ENCODE measurements around the gene TMEM203.

Gene TMEM203

GRCh38 chr9:137222190-137223077 lies 17.0 kb upstream of the TMEM203 start, which contains the start of gene RNF208:
Gene RNF208, minus strand, starts transcription at chr9:137222240. Its CDS starts 1,028 bp downstream, at chr9:137221212.
- no CpG with 5 or more reads among the region's 88 CpGs for WGBS (ENCODE audit: extremely low coverage, insufficient coverage, insufficient read length)
- peaks cover 3 to 4% of the 10 kb centered on the region in 2 experiments for H3K36me3 ChIP-seq (ENCODE audit: control insufficient read depth in 1 of 2, insufficient read depth in 2 of 2, low read length in 2 of 2)

GRCh38 chr9:137221506-137222111 lies 16.2 kb upstream of the TMEM203 start:
- peaks cover 2% of the 10 kb centered on the region for H3K79me2 ChIP-seq (ENCODE audit: control insufficient read depth, insufficient read depth, low read length, poor library complexity)
- no peak for DNase-seq
- no peak overlapping the region for H3K18ac ChIP-seq (ENCODE audit: low read length)
- H3K23ac ChIP-seq (ENCODE audit: low read length): no peak overlapping the region
- H4K12ac ChIP-seq (ENCODE audit: low read depth, low read length): no peak overlapping the region
- H2AK5ac ChIP-seq (ENCODE audit: low read length): no peak overlapping the region
- H3K79me1 ChIP-seq (ENCODE audit: low read length): peaks cover 8% of the 10 kb centered on the region
- peak overlapping the region; percentile 53 for H3K4me3 ChIP-seq (ENCODE audit: low read depth, low read length)
- H3K36me3 ChIP-seq (ENCODE audit: control insufficient read depth in 1 of 2, insufficient read depth in 2 of 2, low read length in 2 of 2): peaks cover 4 to 7% of the 10 kb centered on the region in 2 experiments
- peak overlapping the region; percentile 26 for H4K8ac ChIP-seq (ENCODE audit: low read depth, low read length)
- no peak overlapping the region for H3K9ac ChIP-seq (ENCODE audit: low read length)
- peak overlapping the region; percentile 33 for H2AFZ ChIP-seq (ENCODE audit: insufficient read depth, low read length, poor library complexity)
- no peak overlapping the region for H3K14ac ChIP-seq (ENCODE audit: low read length)
- H3K9me3 ChIP-seq (ENCODE audit: insufficient read depth, low read depth, low read length): no peaks in the 10 kb centered on the region
- no peak overlapping the region for H2BK12ac ChIP-seq (ENCODE audit: low read length)
- H3K27ac ChIP-seq (ENCODE audit: low read depth, low read length): no peak overlapping the region
- H2BK120ac ChIP-seq (ENCODE audit: insufficient read depth, low read length, poor library complexity): no peak overlapping the region
- peaks cover 24 to 27% of the 10 kb centered on the region in 2 experiments for H3K4me1 ChIP-seq (ENCODE audit: control insufficient read depth in 1 of 2, insufficient read depth in 2 of 2, low read length in 2 of 2)
- no peak overlapping the region for H2BK5ac ChIP-seq (ENCODE audit: low read depth, low read length, poor library complexity)
- H4K91ac ChIP-seq (ENCODE audit: low read depth, low read length): no peak overlapping the region
- H3K27me3 ChIP-seq (ENCODE audit: insufficient read depth, low read length): no peaks in the 10 kb centered on the region
- no peak overlapping the region for H3K4ac ChIP-seq (ENCODE audit: low read depth, low read length)
- peak overlapping the region; percentile 63 for H3K4me2 ChIP-seq (ENCODE audit: low read length)
- WGBS (ENCODE audit: extremely low coverage, insufficient coverage, insufficient read length): no CpG with 5 or more reads among the region's 61 CpGs

More at GRCh38 chr9:137222190-137223077, 17.0 kb upstream of the TMEM203 start, which contains the start of gene RNF208:
- Histone ChIP-seq H3K4me3 (ENCODE audit: low read depth, low read length) (peak within 1 kb of the TSS; percentile 62), H3K9me3 (ENCODE audit: insufficient read depth, low read depth, low read length) (peaks cover 2% of the 10 kb centered on the region), H4K12ac (ENCODE audit: low read depth, low read length) (peak within 1 kb of the TSS; percentile 57), H3K18ac (ENCODE audit: low read length) (no peak within 1 kb of the TSS), H3K27me3 (ENCODE audit: insufficient read depth, low read length) (no peaks in the 10 kb centered on the region), H2BK120ac (ENCODE audit: insufficient read depth, low read length, poor library complexity) (no peak within 1 kb of the TSS), H3K4me2 (ENCODE audit: low read length) (peak within 1 kb of the TSS; percentile 63), H3K79me1 (ENCODE audit: low read length) (peaks cover 8% of the 10 kb centered on the region), H2AK5ac (ENCODE audit: low read length) (peak within 1 kb of the TSS; percentile 34), H3K14ac (ENCODE audit: low read length) (peak within 1 kb of the TSS; percentile 14), H3K23ac (ENCODE audit: low read length) (no peak within 1 kb of the TSS), H2BK12ac (ENCODE audit: low read length) (no peak within 1 kb of the TSS), H2BK5ac (ENCODE audit: low read depth, low read length, poor library complexity) (no peak within 1 kb of the TSS), H4K91ac (ENCODE audit: low read depth, low read length) (peak within 1 kb of the TSS; percentile 15), H4K8ac (ENCODE audit: low read depth, low read length) (peak within 1 kb of the TSS; percentile 33), H3K4me1 (ENCODE audit: control insufficient read depth in 1 of 2, insufficient read depth in 2 of 2, low read length in 2 of 2) (peaks cover 25 to 30% of the 10 kb centered on the region in 2 experiments), H3K4ac (ENCODE audit: low read depth, low read length) (peak within 1 kb of the TSS; percentile 12), H3K9ac (ENCODE audit: low read length) (no peak within 1 kb of the TSS), H3K27ac (ENCODE audit: low read depth, low read length) (peak within 1 kb of the TSS; percentile 24), H3K79me2 (ENCODE audit: control insufficient read depth, insufficient read depth, low read length, poor library complexity) (peaks cover 2% of the 10 kb centered on the region), H2AFZ (ENCODE audit: insufficient read depth, low read length, poor library complexity) (peak within 1 kb of the TSS; percentile 54)
- no peak for DNase-seq

DNA sequence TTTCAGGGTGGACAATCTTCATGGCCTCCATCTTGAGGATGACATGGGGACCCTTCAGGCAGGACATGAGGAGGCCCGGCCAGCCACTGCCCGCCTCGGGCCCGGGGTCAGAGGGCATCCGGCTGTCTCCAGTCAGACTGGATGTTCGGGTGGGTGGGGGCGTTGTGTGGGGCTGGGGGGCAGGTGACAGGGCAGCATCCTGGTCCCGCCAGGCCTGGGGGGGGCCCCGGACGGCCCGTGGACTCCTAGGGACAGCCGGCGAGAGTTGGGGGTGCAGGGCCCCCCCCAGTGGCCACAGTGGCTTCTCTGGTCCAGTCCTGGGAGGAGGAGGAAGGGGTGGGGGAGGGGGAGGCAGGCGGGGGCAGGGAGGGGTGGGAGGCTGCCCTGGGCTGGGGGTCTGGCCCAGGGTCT lies 15.7 kb upstream of the TMEM203 start:
- H3K4me1 ChIP-seq (ENCODE audit: control insufficient read depth in 1 of 2, insufficient read depth in 2 of 2, low read length in 2 of 2): peaks cover 21 to 24% of the 10 kb centered on the region in 2 experiments

GRCh38 chr9:137220317-137221094 lies 15.1 kb upstream of the TMEM203 start:
- Histone ChIP-seq H3K23ac (ENCODE audit: low read length) (no peak overlapping the region), H3K9me3 (ENCODE audit: insufficient read depth, low read depth, low read length) (no peaks in the 10 kb centered on the region), H3K79me2 (ENCODE audit: control insufficient read depth, insufficient read depth, low read length, poor library complexity) (peaks cover 2% of the 10 kb centered on the region), H2BK5ac (ENCODE audit: low read depth, low read length, poor library complexity) (no peak overlapping the region), H3K27ac (ENCODE audit: low read depth, low read length) (no peak overlapping the region), H4K91ac (ENCODE audit: low read depth, low read length) (no peak overlapping the region), H2BK12ac (ENCODE audit: low read length) (no peak overlapping the region), H4K8ac (ENCODE audit: low read depth, low read length) (no peak overlapping the region), H2AK5ac (ENCODE audit: low read length) (no peak overlapping the region), H3K14ac (ENCODE audit: low read length) (no peak overlapping the region), H2BK120ac (ENCODE audit: insufficient read depth, low read length, poor library complexity) (no peak overlapping the region), H3K4me1 (ENCODE audit: control insufficient read depth in 1 of 2, insufficient read depth in 2 of 2, low read length in 2 of 2) (peaks cover 21 to 24% of the 10 kb centered on the region in 2 experiments), H3K79me1 (ENCODE audit: low read length) (peaks cover 8% of the 10 kb centered on the region), H3K27me3 (ENCODE audit: insufficient read depth, low read length) (no peaks in the 10 kb centered on the region), H3K4ac (ENCODE audit: low read depth, low read length) (no peak overlapping the region), H3K4me3 (ENCODE audit: low read depth, low read length) (no peak overlapping the region), H3K18ac (ENCODE audit: low read length) (no peak overlapping the region), H4K12ac (ENCODE audit: low read depth, low read length) (no peak overlapping the region), H3K9ac (ENCODE audit: low read length) (no peak overlapping the region), H3K4me2 (ENCODE audit: low read length) (no peak overlapping the region), H2AFZ (ENCODE audit: insufficient read depth, low read length, poor library complexity) (no peak overlapping the region), H3K36me3 (ENCODE audit: control insufficient read depth in 1 of 2, insufficient read depth in 2 of 2, low read length in 2 of 2) (peaks cover 16 to 18% of the 10 kb centered on the region in 2 experiments)
- DNase-seq: no peak
- WGBS (ENCODE audit: extremely low coverage, insufficient coverage, insufficient read length): no CpG with 5 or more reads among the region's 52 CpGs

More for the DNA sequence above, 15.7 kb upstream of the TMEM203 start:
- peaks cover 2% of the 10 kb centered on the region for H3K79me2 ChIP-seq (ENCODE audit: control insufficient read depth, insufficient read depth, low read length, poor library complexity)
- peaks cover 10 to 12% of the 10 kb centered on the region in 2 experiments for H3K36me3 ChIP-seq (ENCODE audit: control insufficient read depth in 1 of 2, insufficient read depth in 2 of 2, low read length in 2 of 2)
- no peak overlapping the region for H3K4ac ChIP-seq (ENCODE audit: low read depth, low read length)
- no peak overlapping the region for H4K91ac ChIP-seq (ENCODE audit: low read depth, low read length)
- no peaks in the 10 kb centered on the region for H3K27me3 ChIP-seq (ENCODE audit: insufficient read depth, low read length)
- no peak for DNase-seq
- H3K9ac ChIP-seq (ENCODE audit: low read length): no peak overlapping the region
- H2BK12ac ChIP-seq (ENCODE audit: low read length): no peak overlapping the region
- H4K12ac ChIP-seq (ENCODE audit: low read depth, low read length): no peak overlapping the region
- H3K79me1 ChIP-seq (ENCODE audit: low read length): peaks cover 8% of the 10 kb centered on the region
- no peak overlapping the region for H2AFZ ChIP-seq (ENCODE audit: insufficient read depth, low read length, poor library complexity)
- no peak overlapping the region for H3K18ac ChIP-seq (ENCODE audit: low read length)
- no peak overlapping the region for H4K8ac ChIP-seq (ENCODE audit: low read depth, low read length)
- no peak overlapping the region for H3K4me2 ChIP-seq (ENCODE audit: low read length)
- no peak overlapping the region for H3K27ac ChIP-seq (ENCODE audit: low read depth, low read length)
- no peaks in the 10 kb centered on the region for H3K9me3 ChIP-seq (ENCODE audit: insufficient read depth, low read depth, low read length)
- no peak overlapping the region for H2AK5ac ChIP-seq (ENCODE audit: low read length)
- no peak overlapping the region for H2BK120ac ChIP-seq (ENCODE audit: insufficient read depth, low read length, poor library complexity)
- no peak overlapping the region for H3K14ac ChIP-seq (ENCODE audit: low read length)
- WGBS (ENCODE audit: extremely low coverage, insufficient coverage, insufficient read length): no CpG with 5 or more reads among the region's 14 CpGs
- H3K4me3 ChIP-seq (ENCODE audit: low read depth, low read length): no peak overlapping the region
- no peak overlapping the region for H2BK5ac ChIP-seq (ENCODE audit: low read depth, low read length, poor library complexity)
- H3K23ac ChIP-seq (ENCODE audit: low read length): no peak overlapping the region

Data from trophoblast cell (in vitro differentiated cells and primary cell).